Stimulated activated naive CD8-positive, alpha-beta T cell treated with anti-CD3 and anti-CD28 coated beads, Interleukin-15, Interleukin-2, amounts not matched to agents 100 ng/mL and 50 ng/mL, for 24 hours (primary cell): ENCODE data around the gene CD82.

Experiments
- H3K27ac Mint-ChIP-seq: one replicate; pipeline ENCODE4 v1.8.0; 2021; ENCODE audit warnings: mild to moderate bottlenecking, mixed read lengths
- H3K27me3 Mint-ChIP-seq: one replicate; pipeline ENCODE4 v1.8.0; 2021; ENCODE audit warnings: mixed read lengths
- H3K36me3 Mint-ChIP-seq: one replicate; pipeline ENCODE4 v1.8.0; 2021; ENCODE audit warnings: low read depth, mixed read lengths
- H3K4me1 Mint-ChIP-seq: one replicate; pipeline ENCODE4 v1.8.0; 2021; ENCODE audit warnings: low read depth, mixed read lengths
- H3K4me3 Mint-ChIP-seq: one replicate; pipeline ENCODE4 v1.8.0; 2021; ENCODE audit warnings: mild to moderate bottlenecking, mixed read lengths
- H3K9me3 Mint-ChIP-seq: one replicate; pipeline ENCODE4 v1.8.0; 2021; ENCODE audit warnings: mixed read lengths

Gene CD82

GRCh38 chr11:44563711-44564110 is 1.8 kb upstream of the CD82 start:
- H3K4me3 Mint-ChIP-seq, result no peak overlapping the region
- no peak overlapping the region for H3K27ac Mint-ChIP-seq
- H3K27me3 Mint-ChIP-seq, result no peaks in the 10 kb centered on the region
- H3K36me3 Mint-ChIP-seq, result peaks cover 21% of the 10 kb centered on the region
- H3K9me3 Mint-ChIP-seq, result no peaks in the 10 kb centered on the region
- peaks cover 76% of the 10 kb centered on the region for H3K4me1 Mint-ChIP-seq

- Mint-ChIP-seq H3K36me3 (peaks cover 21% of the 10 kb centered on the region), H3K9me3 (no peaks in the 10 kb centered on the region), H3K27me3 (no peaks in the 10 kb centered on the region), H3K4me1 (peaks cover 77% of the 10 kb centered on the region), H3K27ac (no peak overlapping the region), H3K4me3 (no peak overlapping the region)
These were observed 1.3 kb upstream of the CD82 start for GRCh38 chr11:44564166-44564565.

GRCh38 chr11:44564670-44565210 is 723 bp upstream of the CD82 start:
- Mint-ChIP-seq H3K27me3 (no peaks in the 10 kb centered on the region), H3K9me3 (no peaks in the 10 kb centered on the region), H3K4me3 (peak overlapping the region; percentile 91), H3K36me3 (peaks cover 27% of the 10 kb centered on the region), H3K4me1 (peaks cover 77% of the 10 kb centered on the region), H3K27ac (peak overlapping the region; percentile 17)

GRCh38 chr11:44565953-44566949 is 788 bp downstream of the CD82 start:
- no peaks in the 10 kb centered on the region for H3K9me3 Mint-ChIP-seq
- no peaks in the 10 kb centered on the region for H3K27me3 Mint-ChIP-seq
- H3K27ac Mint-ChIP-seq, result peak overlapping the region; percentile 100
- peaks cover 42% of the 10 kb centered on the region for H3K36me3 Mint-ChIP-seq
- peak overlapping the region; percentile 91 for H3K4me3 Mint-ChIP-seq
- H3K4me1 Mint-ChIP-seq, result peaks cover 77% of the 10 kb centered on the region

DNA sequence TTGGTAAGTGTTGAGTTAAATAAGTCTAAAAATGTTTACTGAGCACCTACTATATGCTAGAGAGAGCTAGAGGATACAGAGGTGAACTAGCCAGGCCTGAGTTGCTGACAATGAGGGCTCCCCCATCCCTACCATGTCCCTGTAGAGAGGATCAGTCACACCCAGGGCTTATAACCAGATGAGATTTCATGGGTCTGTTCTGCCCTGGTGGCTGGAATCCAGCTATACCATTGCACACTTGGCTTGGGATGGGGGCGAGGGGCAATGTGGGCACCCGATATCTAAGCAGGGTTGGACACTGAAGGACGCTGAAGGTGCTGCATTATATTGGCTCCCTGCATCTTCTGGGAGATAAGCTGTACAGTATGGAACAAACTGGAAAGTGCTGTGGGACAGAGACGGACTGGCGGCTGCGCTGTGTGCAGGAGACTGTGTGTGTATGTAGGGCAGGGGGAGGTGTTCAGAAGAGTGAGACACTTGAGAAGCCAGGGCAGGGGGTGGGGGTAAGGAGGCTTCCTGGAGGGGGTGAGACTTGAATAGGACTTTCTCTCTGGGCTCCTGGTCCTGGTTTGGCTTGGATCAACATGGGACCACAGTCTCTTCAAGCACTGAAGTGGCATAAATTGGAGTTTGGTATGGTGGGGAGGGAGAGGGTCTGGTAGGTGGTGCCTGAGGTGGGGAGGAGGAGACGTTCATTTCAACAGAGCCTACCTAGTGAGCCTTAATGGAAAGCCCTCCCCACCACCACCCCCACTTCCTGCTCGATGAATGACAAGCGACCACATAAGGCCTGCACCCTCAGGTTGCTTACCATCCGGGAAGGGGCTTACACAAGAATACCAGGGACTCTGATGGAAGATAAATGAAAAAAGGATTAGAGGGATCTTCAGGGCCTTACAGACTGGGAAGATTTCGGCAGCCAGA is 1.8 kb downstream of the CD82 start:
- Mint-ChIP-seq H3K36me3 (peaks cover 50% of the 10 kb centered on the region), H3K4me1 (peaks cover 78% of the 10 kb centered on the region), H3K9me3 (no peaks in the 10 kb centered on the region), H3K27me3 (no peaks in the 10 kb centered on the region), H3K4me3 (peak overlapping the region; percentile 91), H3K27ac (peak overlapping the region; percentile 100)

DNA sequence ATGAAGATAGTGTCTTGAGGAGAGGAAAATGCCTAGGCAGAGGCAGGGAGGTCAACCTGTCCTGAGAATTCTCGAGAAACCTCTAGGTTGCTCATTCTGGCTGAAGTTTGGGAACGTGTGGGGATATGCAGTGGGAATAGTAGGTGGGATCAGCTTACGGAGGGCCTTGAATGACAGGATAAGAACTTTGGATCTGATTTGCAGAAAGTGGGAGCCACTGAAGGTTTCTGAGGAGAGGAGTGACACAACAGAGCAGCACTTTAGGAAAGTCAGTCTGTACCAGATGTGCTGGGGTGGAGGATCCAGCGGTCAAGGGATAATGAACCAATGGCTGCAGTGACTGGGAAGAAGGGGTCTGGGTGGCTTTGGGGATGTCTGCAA is 2.4 kb downstream of the CD82 start:
- Mint-ChIP-seq H3K27me3 (no peaks in the 10 kb centered on the region), H3K9me3 (no peaks in the 10 kb centered on the region), H3K4me3 (peak overlapping the region; percentile 91), H3K27ac (peak overlapping the region; percentile 100), H3K4me1 (peaks cover 80% of the 10 kb centered on the region), H3K36me3 (peaks cover 57% of the 10 kb centered on the region)

DNA sequence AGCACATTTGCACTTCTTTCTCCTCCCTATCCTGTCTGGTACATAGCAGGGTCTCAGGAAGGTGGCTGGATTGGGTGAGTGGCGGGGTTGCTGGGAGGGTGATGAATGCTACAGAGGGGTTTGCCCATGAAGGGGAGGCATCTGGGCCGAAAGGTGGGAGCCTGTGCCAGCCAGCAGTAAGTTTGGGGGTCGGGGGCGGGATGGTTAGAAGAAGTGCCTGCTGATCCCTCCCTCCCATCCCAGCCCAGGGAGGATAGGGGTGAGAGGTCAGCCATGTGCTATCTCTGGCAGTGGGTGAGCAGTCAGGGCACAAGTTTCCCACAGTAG is 2.8 kb downstream of the CD82 start:
- peaks cover 84% of the 10 kb centered on the region for H3K4me1 Mint-ChIP-seq
- peak overlapping the region; percentile 91 for H3K4me3 Mint-ChIP-seq
- no peaks in the 10 kb centered on the region for H3K27me3 Mint-ChIP-seq
- peak overlapping the region; percentile 100 for H3K27ac Mint-ChIP-seq
- peaks cover 61% of the 10 kb centered on the region for H3K36me3 Mint-ChIP-seq
- no peaks in the 10 kb centered on the region for H3K9me3 Mint-ChIP-seq

- Mint-ChIP-seq H3K27me3 (no peaks in the 10 kb centered on the region), H3K4me3 (peak overlapping the region; percentile 91), H3K4me1 (peaks cover 84% of the 10 kb centered on the region), H3K9me3 (no peaks in the 10 kb centered on the region), H3K27ac (peak overlapping the region; percentile 100), H3K36me3 (peaks cover 67% of the 10 kb centered on the region)
These were observed 3.4 kb downstream of the CD82 start for GRCh38 chr11:44568658-44569473.

DNA sequence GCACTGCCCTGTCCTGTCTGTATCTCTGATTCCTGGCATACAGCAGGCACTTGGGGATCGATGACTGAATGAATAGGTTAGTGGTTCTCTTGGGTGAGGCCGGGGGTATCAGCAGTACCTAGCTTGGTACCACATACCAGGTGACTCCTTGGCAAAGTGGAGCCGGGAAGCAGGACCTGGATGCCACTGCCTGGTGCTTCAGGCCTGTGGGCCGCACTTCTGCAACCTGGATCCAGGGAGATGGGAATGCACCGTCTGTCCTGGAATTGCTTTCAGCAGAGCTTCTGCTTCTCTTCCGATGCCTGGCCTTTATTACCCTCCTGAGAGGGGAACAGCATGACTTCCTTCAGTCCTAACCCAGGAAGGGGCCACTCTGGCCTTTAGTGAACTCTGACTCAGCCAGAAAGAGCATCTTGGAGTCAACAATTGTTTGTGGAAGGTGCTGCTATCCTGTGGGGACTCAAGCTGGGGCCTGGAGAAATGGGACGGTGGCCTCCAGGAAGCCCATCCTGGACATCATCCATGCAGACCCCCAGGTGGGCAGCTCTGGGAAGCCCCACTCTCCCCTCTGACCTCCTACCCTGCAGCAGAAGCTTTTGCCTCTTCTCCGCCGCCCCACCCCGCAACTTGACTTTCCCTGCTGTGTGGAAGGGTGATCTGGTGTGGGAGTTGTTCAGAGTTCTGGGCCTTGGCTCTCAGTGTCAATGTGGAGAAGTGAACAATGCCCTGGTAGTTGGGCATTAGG is 5.1 kb downstream of the CD82 start:
- H3K27me3 Mint-ChIP-seq, result no peaks in the 10 kb centered on the region
- peak overlapping the region; percentile 100 for H3K27ac Mint-ChIP-seq
- H3K36me3 Mint-ChIP-seq, result peaks cover 80% of the 10 kb centered on the region

DNA sequence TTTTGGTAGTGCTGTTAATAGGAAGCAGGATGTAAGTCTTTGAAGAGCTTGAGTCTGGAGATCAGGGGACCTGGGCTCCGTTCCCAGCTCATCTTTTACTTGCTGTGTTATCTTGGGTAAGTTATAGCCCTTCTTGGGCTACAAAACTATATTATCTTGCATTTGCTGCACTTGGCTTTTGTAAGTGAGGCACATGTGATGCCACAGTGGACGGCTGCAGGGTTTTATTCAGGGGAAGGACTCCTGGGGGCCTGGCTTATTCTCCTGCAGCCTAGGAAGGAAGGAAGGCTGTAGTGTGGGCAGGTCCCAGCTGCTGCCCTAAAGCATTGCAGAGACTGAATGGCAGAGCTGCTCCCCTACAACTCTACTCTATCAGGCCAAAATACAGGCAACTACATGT is 6.4 kb downstream of the CD82 start:
- Mint-ChIP-seq H3K9me3 (no peaks in the 10 kb centered on the region), H3K27ac (peak overlapping the region; percentile 100), H3K36me3 (peaks cover 85% of the 10 kb centered on the region)

More for the DNA sequence above, 5.1 kb downstream of the CD82 start:
- Mint-ChIP-seq H3K4me3 (peak overlapping the region; percentile 91), H3K9me3 (no peaks in the 10 kb centered on the region), H3K4me1 (peaks cover 89% of the 10 kb centered on the region)

GRCh38 chr11:44572436-44572835 is 7.0 kb downstream of the CD82 start:
- Mint-ChIP-seq H3K36me3 (peaks cover 85% of the 10 kb centered on the region), H3K9me3 (no peaks in the 10 kb centered on the region)

More for the DNA sequence above, 6.4 kb downstream of the CD82 start:
- Mint-ChIP-seq H3K4me1 (peaks cover 99% of the 10 kb centered on the region), H3K4me3 (peak overlapping the region; percentile 91), H3K27me3 (no peaks in the 10 kb centered on the region)

GRCh38 chr11:44572884-44573283 is 7.4 kb downstream of the CD82 start:
- H3K27ac Mint-ChIP-seq, result peak overlapping the region; percentile 100
- H3K27me3 Mint-ChIP-seq, result no peaks in the 10 kb centered on the region
- H3K36me3 Mint-ChIP-seq, result peaks cover 81% of the 10 kb centered on the region
- H3K9me3 Mint-ChIP-seq, result no peaks in the 10 kb centered on the region
- H3K4me1 Mint-ChIP-seq, result peaks cover 99% of the 10 kb centered on the region
- H3K4me3 Mint-ChIP-seq, result peak overlapping the region; percentile 91

More at GRCh38 chr11:44572436-44572835, 7.0 kb downstream of the CD82 start:
- peak overlapping the region; percentile 100 for H3K27ac Mint-ChIP-seq
- peaks cover 99% of the 10 kb centered on the region for H3K4me1 Mint-ChIP-seq
- H3K27me3 Mint-ChIP-seq, result no peaks in the 10 kb centered on the region
- H3K4me3 Mint-ChIP-seq, result peak overlapping the region; percentile 91

DNA sequence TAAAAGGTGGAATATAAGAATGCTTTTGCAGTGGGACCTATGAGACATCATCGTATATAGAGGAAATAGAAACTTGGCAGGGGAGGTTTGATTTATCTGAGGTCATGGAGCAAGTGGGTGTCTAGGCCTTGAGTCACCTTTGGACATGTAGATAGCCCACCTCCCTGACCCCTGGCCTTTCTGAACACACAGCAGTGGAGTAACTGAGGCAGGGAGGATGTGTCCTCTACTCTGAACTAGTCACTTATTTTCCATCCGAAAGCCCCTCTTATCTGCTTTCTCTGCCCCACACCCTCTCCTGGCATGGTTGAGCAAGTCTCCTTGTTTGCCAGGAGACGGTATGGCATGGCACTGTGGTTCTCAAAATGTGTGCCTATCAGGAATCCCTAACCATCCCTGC is 7.9 kb downstream of the CD82 start:
- Mint-ChIP-seq H3K36me3 (peaks cover 79% of the 10 kb centered on the region), H3K4me1 (peaks cover 99% of the 10 kb centered on the region), H3K9me3 (no peaks in the 10 kb centered on the region), H3K4me3 (peak overlapping the region; percentile 91), H3K27me3 (no peaks in the 10 kb centered on the region), H3K27ac (peak overlapping the region; percentile 100)
